Kidney (tissue), 14 donors: ENCODE measurements around the gene CPLX1. TPM values are rescaled to one million over a fixed set of nuclear protein-coding genes. Genes with fewer than 3 reads are reported as not detected.

Source experiments
- DNase-seq, 5 donors: peaks; one replicate each; pipeline ENCODE4 v3.0.0-alpha.2; 2013 to 2020
- FAIRE-seq: peaks from 2 replicates; lab custom pipeline; 2012; peaks lifted over from hg19 to GRCh38; lab: Jason Lieb, UNC
- H3K27ac ChIP-seq, 2 donors: one replicate each; pipeline ENCODE4 v1.7.0; 2013; ENCODE audit warnings: low read depth in 2 of 2, low read length in 2 of 2, inconsistent platforms in 1 of 2
- H3K27me3 ChIP-seq: one replicate; pipeline ENCODE4 v1.7.1; 2013; ENCODE audit warnings: low read length, inconsistent platforms; ENCODE audit not compliant: control insufficient read depth, insufficient read depth
- H3K36me3 ChIP-seq, 3 donors: one replicate each; pipeline versions ENCODE4 v1.7.0 to v1.7.1; 2013; ENCODE audit warnings: low read length in 3 of 3, control low read depth in 1 of 3, inconsistent platforms in 1 of 3; ENCODE audit not compliant: insufficient read depth in 3 of 3, control insufficient read depth in 2 of 3
- H3K4me1 ChIP-seq, 3 donors: one replicate each; pipeline versions ENCODE4 v1.7.0 to v1.7.1; 2013; ENCODE audit warnings: low read length in 3 of 3, inconsistent platforms in 1 of 3, low read depth in 1 of 3; ENCODE audit not compliant: control insufficient read depth in 2 of 3, insufficient read depth in 2 of 3
- H3K4me3 ChIP-seq, 3 donors: one replicate each; pipeline versions ENCODE4 v1.7.0 to v1.8.1; 2013; ENCODE audit warnings: low read length in 3 of 3, control low read depth in 1 of 3, inconsistent platforms in 1 of 3
- H3K9ac ChIP-seq, 3 donors: one replicate each; pipeline versions ENCODE4 v1.7.0 to v1.7.1; 2013; ENCODE audit warnings: low read length in 3 of 3, control low read depth in 1 of 3, inconsistent platforms in 1 of 3
- H3K9me3 ChIP-seq, 3 donors: one replicate each; pipeline versions ENCODE4 v1.7.0 to v1.7.1; 2013; ENCODE audit warnings: low read length in 3 of 3, control low read depth in 1 of 3, inconsistent platforms in 1 of 3; ENCODE audit not compliant: control insufficient read depth in 2 of 3, insufficient read depth in 1 of 3
- CTCF ChIP-seq: IDR thresholded peaks from 3 replicates; pipeline ENCODE4 v1.5.1; 2012; ENCODE audit warnings: mild to moderate bottlenecking, moderate library complexity, borderline replicate concordance; ENCODE audit not compliant: insufficient read depth; ENCODE audit errors: extremely low read depth
- intact Hi-C: fragments of 100-400 bp; cut with DNase I; formaldehyde crosslinking; loops from one replicate; pipeline ENCODE4 v1.11.1; 2022
- polyA plus RNA-seq: library from polyadenylated mRNA; stranded (reverse); fragments of 350-450 nt; fragmentation: Illumina TruSeq; extraction: RNeasy Lipid Tissue Mini Kit (QIAGEN cat#74804); gene quantifications from one replicate; pipeline ENCODE4 v1.2.3, GENCODE V29; 2014; ENCODE audit warnings: low read depth, low replicate concordance; ENCODE audit not compliant: insufficient read depth
- total RNA-seq: library from RNA; stranded (reverse); fragmentation: NEBNext Ultra II Directional; extraction: Animal tissue kit (Norgen Biotek cat#: 25700); gene quantifications from one replicate; pipeline ENCODE4 v1.2.1, GENCODE V29; 2021
- donor health status: control.
- donor health status: control.
- donor health status: control.
- donor health status: control.
- donor health status: control.
- donor health status: DM: yes; HTN: yes; CAD: no.
- donor health status: Normal renal cell carcinoma (clear cell type).

CPLX1 gene
- total and polyA plus RNA-seq, 2 donors from 2014 or later, result 3.9 to 10.2 TPM

- no peak overlapping the region for H3K4me3 ChIP-seq
- no peak overlapping the region for H3K9ac ChIP-seq
- FAIRE-seq (no peak), DNase-seq (peak in 1 of 5 donors; percentile 57)
- no peaks in the 10 kb centered on the region for H3K4me1 ChIP-seq
- H3K27me3 ChIP-seq, result no peaks in the 10 kb centered on the region
- H3K9me3 ChIP-seq, result peaks cover 0 to 8% (median 0%) of the 10 kb centered on the region in 3 donors
- H3K27ac ChIP-seq, result no peak overlapping the region
- H3K36me3 ChIP-seq, result no peaks in the 10 kb centered on the region
- no peak for TF ChIP-seq CTCF
- intact Hi-C loops, result no loop called here
Measured at GRCh38 chr4:804804-805203, 21.1 kb downstream of the CPLX1 start.

GRCh38 chr4:803884-804283 lies 22.0 kb downstream of the CPLX1 start:
- TF ChIP-seq CTCF, result no peak
- Histone ChIP-seq H3K4me1 (no peaks in the 10 kb centered on the region), H3K9me3 (peaks cover 0 to 8% (median 0%) of the 10 kb centered on the region in 3 donors), H3K9ac (no peak overlapping the region), H3K27me3 (no peaks in the 10 kb centered on the region), H3K27ac (no peak overlapping the region), H3K4me3 (no peak overlapping the region), H3K36me3 (no peaks in the 10 kb centered on the region)
- intact Hi-C loops, result no loop called here
- no peak for FAIRE-seq
- DNase-seq, result peak in 1 of 5 donors; percentile 51

GRCh38 chr4:801436-802124 lies 24.3 kb downstream of the CPLX1 start:
- no peaks in the 10 kb centered on the region for H3K36me3 ChIP-seq
- FAIRE-seq (no peak), DNase-seq (peak in 1 of 5 donors; percentile 26)
- no peak for TF ChIP-seq CTCF
- peaks cover 0 to 8% (median 0%) of the 10 kb centered on the region in 3 donors for H3K9me3 ChIP-seq
- no peaks in the 10 kb centered on the region for H3K27me3 ChIP-seq
- H3K4me3 ChIP-seq, result no peak overlapping the region
- H3K27ac ChIP-seq, result no peak overlapping the region
- intact Hi-C loops, result no loop called here
- no peak overlapping the region for H3K9ac ChIP-seq
- H3K4me1 ChIP-seq, result no peaks in the 10 kb centered on the region

- Histone ChIP-seq H3K9me3 (peaks cover 0 to 7% (median 0%) of the 10 kb centered on the region in 3 donors), H3K4me3 (no peak overlapping the region), H3K4me1 (peaks cover 0 to 2% (median 0%) of the 10 kb centered on the region in 3 donors), H3K27me3 (peaks cover 3% of the 10 kb centered on the region), H3K36me3 (no peaks in the 10 kb centered on the region), H3K27ac (no peak overlapping the region), H3K9ac (no peak overlapping the region)
- DNase-seq, result peak in 1 of 5 donors; percentile 21
- no peak for FAIRE-seq
- intact Hi-C loops, result no loop called here
- TF ChIP-seq CTCF, result no peak
Measured at GRCh38 chr4:797066-797465, 28.9 kb downstream of the CPLX1 start.
